ENCODE measurements around the gene IFITM5. TPM values are rescaled to one million over a fixed set of nuclear protein-coding genes. Genes with fewer than 3 reads are reported as not detected.
"Not testable (repeated sequence)": the region's sequence is repeated elsewhere in the genome, so short reads cannot be mapped to it uniquely, and the experiment has no call there.

IFITM5 gene
- total RNA-seq, 1 donor from 2014 or later: not detected

- Mint-ChIP-seq H3K27me3 (ENCODE audit: low read depth) (no peaks in the 10 kb centered on the region), H3K36me3 (ENCODE audit: low read depth) (no peaks in the 10 kb centered on the region), H3K4me3 (ENCODE audit: unreplicated experiment) (no peak overlapping the region), H3K27ac (ENCODE audit: unreplicated experiment) (no peak overlapping the region), H3K9me3 (ENCODE audit: low read depth) (no peaks in the 10 kb centered on the region), H3K4me1 (ENCODE audit: low read depth) (peaks cover 8% of the 10 kb centered on the region)
- peak; percentile 72 for DNase-seq (ENCODE audit: low spot score)
- no peak for TF ChIP-seq CTCF (IDR thresholded peaks at IDR 0.05)
Measured at GRCh38 chr11:326592-326841, 27.2 kb upstream of the IFITM5 start.

GRCh38 chr11:325796-326591 lies 26.7 kb upstream of the IFITM5 start:
- H3K27me3 Mint-ChIP-seq (ENCODE audit: low read depth): no peaks in the 10 kb centered on the region
- no peaks in the 10 kb centered on the region for H3K36me3 Mint-ChIP-seq (ENCODE audit: low read depth)
- TF ChIP-seq CTCF (IDR thresholded peaks at IDR 0.05): no peak
- peaks cover 8% of the 10 kb centered on the region for H3K4me1 Mint-ChIP-seq (ENCODE audit: low read depth)
- no peak overlapping the region for H3K4me3 Mint-ChIP-seq (ENCODE audit: unreplicated experiment)
- DNase-seq (ENCODE audit: low spot score): peak; percentile 62
- no peaks in the 10 kb centered on the region for H3K9me3 Mint-ChIP-seq (ENCODE audit: low read depth)
- H3K27ac Mint-ChIP-seq (ENCODE audit: unreplicated experiment): peak overlapping the region; percentile 72

GRCh38 chr11:324593-325517 lies 25.5 kb upstream of the IFITM5 start:
- not testable (repeated sequence) for H3K27ac Mint-ChIP-seq (ENCODE audit: unreplicated experiment); H3K9me3 Mint-ChIP-seq (ENCODE audit: low read depth); H3K27me3 Mint-ChIP-seq (ENCODE audit: low read depth); H3K36me3 Mint-ChIP-seq (ENCODE audit: low read depth); H3K4me3 Mint-ChIP-seq (ENCODE audit: unreplicated experiment)
- peaks cover 14% of the 10 kb centered on the region for H3K4me1 Mint-ChIP-seq (ENCODE audit: low read depth)
- DNase-seq (ENCODE audit: low spot score): peak; percentile 41

- H3K4me3 Mint-ChIP-seq (ENCODE audit: unreplicated experiment): no peak overlapping the region
- no peaks in the 10 kb centered on the region for H3K36me3 Mint-ChIP-seq (ENCODE audit: low read depth)
- no peak overlapping the region for H3K27ac Mint-ChIP-seq (ENCODE audit: unreplicated experiment)
- H3K27me3 Mint-ChIP-seq (ENCODE audit: low read depth): no peaks in the 10 kb centered on the region
- no peaks in the 10 kb centered on the region for H3K9me3 Mint-ChIP-seq (ENCODE audit: low read depth)
- peaks cover 14% of the 10 kb centered on the region for H3K4me1 Mint-ChIP-seq (ENCODE audit: low read depth)
- TF ChIP-seq CTCF (IDR thresholded peaks at IDR 0.05): no peak
- peak; percentile 51 for DNase-seq (ENCODE audit: low spot score)
Measured at GRCh38 chr11:324156-324555, 24.8 kb upstream of the IFITM5 start.

- H3K36me3 Mint-ChIP-seq (ENCODE audit: low read depth); H3K4me1 Mint-ChIP-seq (ENCODE audit: low read depth); H3K9me3 Mint-ChIP-seq (ENCODE audit: low read depth): not testable (repeated sequence)
- H3K27ac Mint-ChIP-seq (ENCODE audit: unreplicated experiment): peak overlapping the region; percentile 97
- H3K27me3 Mint-ChIP-seq (ENCODE audit: low read depth): peaks cover 13% of the 10 kb centered on the region
- H3K4me3 Mint-ChIP-seq (ENCODE audit: unreplicated experiment): peak overlapping the region; percentile 91
- peak; percentile 27 for DNase-seq (ENCODE audit: low spot score)
Measured at GRCh38 chr11:319888-320273, 20.6 kb upstream of the IFITM5 start.

- DNase-seq (ENCODE audit: low spot score): peak; percentile 71
- not testable (repeated sequence) for H3K4me1 Mint-ChIP-seq (ENCODE audit: low read depth); H3K9me3 Mint-ChIP-seq (ENCODE audit: low read depth); H3K36me3 Mint-ChIP-seq (ENCODE audit: low read depth)
- Mint-ChIP-seq H3K27me3 (ENCODE audit: low read depth) (peaks cover 13% of the 10 kb centered on the region), H3K27ac (ENCODE audit: unreplicated experiment) (peak overlapping the region; percentile 97), H3K4me3 (ENCODE audit: unreplicated experiment) (peak overlapping the region; percentile 91)
- peak; percentile 28 for TF ChIP-seq CTCF (IDR thresholded peaks at IDR 0.05)
Measured at GRCh38 chr11:319121-319887, 20.0 kb upstream of the IFITM5 start.

GRCh38 chr11:318405-319120 lies 19.2 kb upstream of the IFITM5 start:
- H3K36me3 Mint-ChIP-seq (ENCODE audit: low read depth); H3K27ac Mint-ChIP-seq (ENCODE audit: unreplicated experiment); H3K9me3 Mint-ChIP-seq (ENCODE audit: low read depth): not testable (repeated sequence)
- Mint-ChIP-seq H3K4me3 (ENCODE audit: unreplicated experiment) (peak overlapping the region; percentile 91), H3K4me1 (ENCODE audit: low read depth) (peaks cover 15% of the 10 kb centered on the region), H3K27me3 (ENCODE audit: low read depth) (peaks cover 13% of the 10 kb centered on the region)
- peak; percentile 41 for DNase-seq (ENCODE audit: low spot score)

Data from chondrocyte (in vitro differentiated cells).